Sigmoid colon (tissue), 4 donors: ENCODE measurements around the gene P3H3.

ENCODE experiments used
- CTCF ChIP-seq, 4 experiments: fragments of 450-650 bp in 3 of 4; fragments of 200-600 bp in 1 of 4; IDR thresholded peaks; one replicate each; pipeline ENCODE4 v1.5.1; 2016 to 2019; ENCODE audit warnings: antibody characterized with exemption in 4 of 4, mild to moderate bottlenecking in 3 of 4, moderate library complexity in 2 of 4
- EP300 ChIP-seq, 4 donors: sonication (generic); formaldehyde crosslinking; IDR thresholded peaks; one replicate each; pipeline ENCODE4 v1.6.1; 2017; ENCODE audit warnings: antibody characterized with exemption in 4 of 4
- POLR2A ChIP-seq, 2 donors: fragments of 450-650 bp; IDR thresholded peaks; one replicate each; pipeline ENCODE4 v1.6.1; 2016; ENCODE audit warnings: antibody characterized with exemption in 2 of 2, mild to moderate bottlenecking in 2 of 2, moderate library complexity in 2 of 2
- POLR2AphosphoS5 ChIP-seq, 4 donors: sonication (generic); formaldehyde crosslinking; IDR thresholded peaks; one replicate each; pipeline ENCODE4 v1.6.1; 2017; ENCODE audit warnings: antibody characterized with exemption in 4 of 4

DNA sequence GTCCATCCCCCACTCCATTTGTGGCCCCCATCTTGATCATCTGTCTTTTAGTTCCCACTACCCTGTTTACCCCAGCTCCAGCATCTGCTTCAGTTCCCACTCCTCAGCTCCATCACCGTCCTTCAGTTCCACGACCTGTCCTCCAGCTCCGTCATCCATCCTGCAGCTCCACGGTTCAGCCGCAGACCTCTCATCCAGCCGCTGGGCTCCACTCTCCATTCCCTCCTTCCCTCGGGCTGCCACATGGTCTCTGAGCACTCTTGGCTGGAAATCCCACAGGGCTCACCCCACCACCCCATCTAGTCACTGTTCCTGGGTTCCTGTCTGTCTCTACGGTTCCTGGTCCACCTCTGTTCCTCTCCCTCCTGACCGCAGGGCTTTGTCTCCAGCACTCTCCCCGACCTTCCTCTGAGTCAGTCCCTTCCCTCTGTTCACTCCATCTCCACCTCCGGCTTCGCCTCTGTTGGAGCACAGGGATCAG, 3.3 kb upstream of the P3H3 start:
- no peak for TF ChIP-seq CTCF (IDR thresholded peaks at IDR 0.05)
- TF ChIP-seq POLR2A (IDR thresholded peaks at IDR 0.05), result no peak
- no peak for TF ChIP-seq EP300 (IDR thresholded peaks at IDR 0.05)
- TF ChIP-seq POLR2AphosphoS5 (IDR thresholded peaks at IDR 0.05), result no peak
